ENCODE results near the gene CCDC158. TPM values are rescaled to one million over a fixed set of nuclear protein-coding genes. Genes with fewer than 3 reads are reported as not detected.
"Not testable (repeated sequence)": the region's sequence is repeated elsewhere in the genome, so short reads cannot be mapped to it uniquely, and the experiment has no call there.

The CCDC158 gene
- total and polyA plus RNA-seq, 2 of the 8 experiments (the other 6 are each of a cell fraction or from before 2014, with no cell fraction given), result not detected

DNA sequence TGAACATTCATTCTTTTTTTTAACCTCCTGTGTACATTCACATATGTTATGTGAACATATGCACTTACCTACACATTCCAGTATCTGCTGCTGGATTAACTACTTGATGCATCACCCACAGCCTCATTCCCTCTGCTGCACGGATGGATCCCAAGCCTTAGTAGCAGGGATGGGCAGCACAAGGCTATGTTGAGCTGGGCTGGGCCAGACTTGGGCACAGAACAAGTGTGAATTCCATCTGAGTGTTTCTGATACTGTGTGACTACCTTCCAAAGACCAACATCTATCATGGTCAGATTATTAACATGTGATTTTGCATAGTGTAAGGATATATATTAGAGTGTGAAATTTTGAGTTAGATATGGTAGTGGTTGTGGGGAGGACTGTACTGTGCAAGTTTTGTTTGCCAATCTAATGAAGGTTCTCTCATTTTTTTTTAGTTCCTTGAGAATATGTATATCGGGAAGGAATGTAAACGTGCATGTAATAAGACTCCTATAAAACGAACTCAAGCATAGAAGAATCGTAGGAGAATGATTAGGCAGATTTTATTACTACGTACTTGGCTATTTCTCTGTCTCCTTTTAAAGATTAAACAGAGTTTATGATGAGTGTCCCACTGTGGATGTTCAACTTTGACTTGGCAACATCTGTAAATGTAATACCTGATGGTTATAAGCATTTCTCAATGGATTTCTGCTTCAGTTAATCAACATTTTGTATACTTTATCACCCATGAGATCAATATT lies 137.8 kb downstream of the CCDC158 start (continued):
- no peak for TF ChIP-seq BRCA1 (IDR thresholded peaks at IDR 0.05; ENCODE audit: low read depth, low read length)
- no peak for TF ChIP-seq TAF1 (IDR thresholded peaks at IDR 0.05; ENCODE audit: low read depth, low read length)
- TF ChIP-seq GABPA (IDR thresholded peaks at IDR 0.05; ENCODE audit: borderline replicate concordance, insufficient read depth, low read length), result no peak
- no peak for TF ChIP-seq RAD21 (IDR thresholded peaks at IDR 0.05 in 1 of 2, conservative IDR thresholded peaks at IDR 0.05 in 1 of 2; ENCODE audit: low read depth in 2 of 2, low read length in 2 of 2)
- TF ChIP-seq RXRA (IDR thresholded peaks at IDR 0.05; ENCODE audit: insufficient read depth, low read depth, low read length), result no peak
- TF ChIP-seq PHF8 (conservative IDR thresholded peaks at IDR 0.05; ENCODE audit: low read depth, low read length), result no peak

DNA sequence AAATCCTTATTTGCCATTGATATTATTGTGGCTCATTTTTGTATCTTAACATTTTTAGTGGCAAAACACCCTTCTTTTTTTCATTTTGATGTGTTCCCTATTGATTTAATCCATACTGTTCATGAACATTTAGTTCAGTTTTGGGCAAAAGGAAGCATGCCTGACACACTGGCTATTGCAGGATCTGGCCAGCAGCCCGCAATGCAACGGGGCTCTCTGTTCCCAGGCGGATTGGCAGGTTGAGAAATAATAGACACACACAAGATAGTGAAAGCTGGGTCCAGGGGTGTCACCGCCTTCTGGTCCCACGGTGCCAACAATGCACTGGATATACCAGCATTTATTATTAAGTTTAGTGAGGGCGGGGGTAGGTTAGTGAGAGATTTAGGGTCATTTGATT lies 139.3 kb downstream of the CCDC158 start:
- not testable (repeated sequence) for H3K23ac ChIP-seq (ENCODE audit: insufficient read length); H3K79me2 ChIP-seq (ENCODE audit: control insufficient read depth in 1 of 2, insufficient read depth in 2 of 2, low read length in 2 of 2); H3K23me2 ChIP-seq (ENCODE audit: low read depth, low read length); H3K18ac ChIP-seq (ENCODE audit: extremely low read depth, low read length); H4K8ac ChIP-seq (ENCODE audit: extremely low read depth, insufficient read depth, low read length); FAIRE-seq; H2BK5ac ChIP-seq (ENCODE audit: low read depth, low read length); H3K4me1 ChIP-seq (replicated peaks in 1 of 4; ENCODE audit: control insufficient read depth in 3 of 4, insufficient read depth in 4 of 4, low read length in 3 of 4); H4K91ac ChIP-seq (replicated peaks; ENCODE audit: insufficient read length, low read length); H4K20me1 ChIP-seq (replicated peaks in 1 of 2; ENCODE audit: control insufficient read depth in 1 of 2, insufficient read depth in 2 of 2, low read length in 2 of 2); H2AFZ ChIP-seq (ENCODE audit: low read length); H2BK120ac ChIP-seq (replicated peaks; ENCODE audit: low read depth, low read length); H3K4ac ChIP-seq (replicated peaks; ENCODE audit: insufficient read length, low read depth, low read length); H3K56ac ChIP-seq (replicated peaks; ENCODE audit: insufficient read length, low read depth, low read length); H3K9ac ChIP-seq (replicated peaks in 1 of 4; ENCODE audit: extremely low read depth in 1 of 4, low read depth in 3 of 4, low read length in 3 of 4); H3K9me3 ChIP-seq (ENCODE audit: insufficient read depth in 2 of 2, low read depth in 1 of 2, low read length in 1 of 2); H3K27me3 ChIP-seq (replicated peaks in 1 of 4; ENCODE audit: control insufficient read depth in 3 of 4, extremely low read depth in 1 of 4, insufficient read depth in 3 of 4, low read length in 3 of 4); H2BK15ac ChIP-seq (ENCODE audit: low read length); H2BK20ac ChIP-seq (ENCODE audit: low read length); H3K36me3 ChIP-seq (ENCODE audit: control insufficient read depth in 2 of 4, insufficient read depth in 4 of 4, low read length in 3 of 4); H3K4me2 ChIP-seq (ENCODE audit: insufficient read depth in 1 of 2, low read depth in 2 of 2, low read length in 2 of 2); DNase-seq (ENCODE audit: low read depth in 1 of 2, low spot score in 2 of 2); H2AK5ac ChIP-seq (ENCODE audit: low read depth, low read length); H3K14ac ChIP-seq (ENCODE audit: insufficient read length); H2BK12ac ChIP-seq (ENCODE audit: low read depth, low read length); H4K5ac ChIP-seq (ENCODE audit: insufficient read length, low read depth, low read length); H3K27ac ChIP-seq (ENCODE audit: low read depth, low read length); H3K4me3 ChIP-seq (ENCODE audit: extremely low read depth in 1 of 4, insufficient read depth in 2 of 4, low read depth in 3 of 4, low read length in 4 of 4); H3K79me1 ChIP-seq (ENCODE audit: low read depth, low read length)
- ChIA-PET POLR2A (ENCODE audit: partially characterized antibody) (interaction anchor here (1.6 kb wide), 1 partner anchor 31 kb away, joined by 3 read pairs; no protein-coding TSS in a partner anchor), CTCF (ENCODE audit: partially characterized antibody) (interaction anchor here (0.6 to 1.4 kb wide), 7 partner anchors 11 to 129 kb away, joined by 3 to 6 read pairs (median 3); no protein-coding TSS in a partner anchor)
- WGBS, 2 experiments (ENCODE audit: extremely low coverage in 1 of 2, insufficient coverage in 1 of 2, insufficient read length in 1 of 2, insufficient replicate concordance in 2 of 2, low coverage in 1 of 2, low lambda C conversion rate in 2 of 2, missing lambda C conversion rate in 1 of 2), result 88% methylated on average over 6 of the region's 6 CpGs; no CpG with 5 or more reads in 1 of the 2 experiments

Data from H1 (cell line).